Breast epithelium (tissue), 4 donors: ENCODE results near the gene CYCS. TPM values are rescaled to one million over a fixed set of nuclear protein-coding genes. Genes with fewer than 3 reads are reported as not detected.
"Not testable (repeated sequence)": the region's sequence is repeated elsewhere in the genome, so short reads cannot be mapped to it uniquely, and the experiment has no call there.

Experiments used
- DNase-seq, 2 donors: peaks; one replicate each; pipeline ENCODE4 v3.0.0-alpha.2; 2019; ENCODE audit warnings: low spot score in 2 of 2
- H3K27ac ChIP-seq, 2 donors: fragments of 200-600 bp; sonication (generic) in 1 of 2; one replicate each; pipeline ENCODE4 v1.5.1; 2016 to 2019; ENCODE audit warnings: mild to moderate bottlenecking in 1 of 2
- H3K27me3 ChIP-seq, 2 donors: fragments of 200-600 bp; sonication (generic) in 1 of 2; one replicate each; pipeline versions ENCODE4 v1.5.1 to v1.6.0; 2017 to 2019; ENCODE audit warnings: control low read depth in 1 of 2, mild to moderate bottlenecking in 1 of 2
- H3K36me3 ChIP-seq: fragments of 200-600 bp; one replicate; pipeline ENCODE4 v1.5.1; 2019
- H3K4me1 ChIP-seq, 2 donors: fragments of 200-600 bp; sonication (generic); one replicate each; pipeline ENCODE4 v1.5.1; 2016 to 2019; ENCODE audit warnings: control low read depth in 1 of 2
- H3K4me3 ChIP-seq, 3 donors: fragments of 200-600 bp; sonication (generic); 1 replicate in 2 of 3; 2 replicates in 1 of 3; pipeline ENCODE4 v1.5.1; 2016 to 2019; ENCODE audit warnings: mild to moderate bottlenecking in 3 of 3, moderate library complexity in 2 of 3
- H3K9me3 ChIP-seq, 2 donors: fragments of 200-600 bp; sonication (generic) in 1 of 2; one replicate each; pipeline ENCODE4 v1.5.1; 2016 to 2019; ENCODE audit warnings: control low read depth in 1 of 2
- CTCF ChIP-seq, 3 donors: fragments of 450-650 bp; IDR thresholded peaks; one replicate each; pipeline ENCODE4 v1.5.1; 2016 to 2017; ENCODE audit warnings: antibody characterized with exemption in 3 of 3, mild to moderate bottlenecking in 3 of 3, moderate library complexity in 3 of 3
- POLR2A ChIP-seq: fragments of 450-650 bp; IDR thresholded peaks from one replicate; pipeline ENCODE4 v1.6.1; 2016; ENCODE audit warnings: antibody characterized with exemption, mild to moderate bottlenecking, moderate library complexity
- POLR2AphosphoS5 ChIP-seq, 3 donors: sonication (generic); formaldehyde crosslinking; IDR thresholded peaks; one replicate each; pipeline ENCODE4 v1.6.1; 2017; ENCODE audit warnings: antibody characterized with exemption in 3 of 3
- intact Hi-C: fragments of 100-400 bp; cut with DNase I; formaldehyde crosslinking; loops from one replicate; pipeline ENCODE4 v1.15.1; 2023; ENCODE audit warnings: low total_unique reads
- total RNA-seq, 3 donors: library from RNA; depleted of rRNA; stranded (reverse); fragments of >200 nt; gene quantifications; one replicate each; pipeline ENCODE4 v1.1.0, GENCODE V29; 2016

The CYCS gene
- total RNA-seq, 3 donors from 2014 or later = 18.1 to 33.8 (median 30.5) TPM

DNA sequence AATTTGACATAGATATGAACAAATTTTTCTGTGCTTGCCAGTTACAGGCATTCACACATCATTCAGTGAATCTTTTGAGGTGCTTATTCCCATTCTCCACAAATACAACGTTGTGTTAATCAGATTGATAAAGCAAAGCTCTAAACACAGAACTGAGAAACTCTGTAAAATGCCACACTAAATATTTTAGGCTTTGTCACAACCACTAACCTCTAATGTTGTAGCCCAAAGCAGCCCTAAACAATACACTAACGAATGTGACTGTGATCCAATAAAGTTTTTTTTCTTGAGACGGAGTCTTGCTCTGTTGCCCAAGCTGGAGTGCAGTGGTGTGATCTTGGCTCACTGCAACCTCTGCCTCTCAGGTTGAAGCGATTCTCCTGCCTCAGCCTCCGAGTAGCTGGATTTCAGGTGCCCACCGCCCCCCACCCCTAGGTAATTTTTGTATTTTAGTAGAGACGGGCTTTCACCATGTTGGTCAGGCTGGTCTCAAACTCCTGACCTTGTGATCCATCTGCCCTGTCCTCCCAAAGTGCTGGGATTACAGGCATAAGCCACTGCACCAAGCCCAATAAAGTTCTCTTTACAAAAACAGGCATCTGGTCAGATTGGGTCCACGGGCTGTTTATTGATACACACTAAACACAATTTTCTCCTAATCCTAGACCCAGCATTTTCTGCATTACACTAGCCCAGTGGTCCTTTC lies 6.9 kb downstream of the CYCS start:
- H3K27me3 ChIP-seq = no peaks in the 10 kb centered on the region

DNA sequence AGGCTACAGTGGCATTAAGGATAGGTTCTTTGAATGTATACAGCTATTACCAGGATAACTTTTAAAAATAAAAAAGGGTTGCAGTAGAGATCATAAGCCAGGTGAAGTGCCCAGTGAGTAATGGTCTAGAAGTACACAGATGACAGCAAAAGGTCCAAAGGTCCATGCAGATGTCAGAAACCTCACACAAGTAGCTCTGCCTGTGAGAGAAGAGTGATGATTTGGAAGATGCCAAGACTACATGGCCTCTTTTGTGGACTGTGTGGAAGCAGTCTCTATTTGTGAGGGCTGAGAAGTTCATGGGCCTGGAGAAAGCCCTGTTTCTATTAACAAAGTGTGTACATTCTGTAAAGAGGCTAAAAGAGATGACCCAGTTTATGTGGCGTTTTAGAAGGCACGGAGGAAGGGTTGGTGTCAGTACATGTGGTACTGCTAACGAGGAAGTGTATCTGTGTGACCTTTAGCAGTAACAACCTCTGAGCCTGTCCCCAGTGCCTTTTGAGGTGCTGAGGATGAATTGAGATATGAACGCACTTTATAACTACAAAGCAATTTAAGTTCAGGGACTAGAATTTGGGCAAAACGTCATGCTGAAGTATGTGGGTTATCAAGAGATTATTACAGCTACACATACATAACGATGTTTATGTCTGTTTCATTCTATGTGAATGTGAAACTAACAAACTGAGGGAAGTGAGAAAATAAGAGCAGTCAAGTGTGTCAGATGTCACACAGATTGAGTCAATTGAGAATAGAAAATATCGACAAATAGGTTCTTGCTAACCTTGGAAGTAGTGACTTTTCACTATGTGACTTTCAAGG lies 7.6 kb downstream of the CYCS start:
- Histone ChIP-seq H3K36me3 (no peaks in the 10 kb centered on the region), H3K27me3 (no peaks in the 10 kb centered on the region), H3K4me1 (no peaks in the 10 kb centered on the region), H3K4me3 (no peak overlapping the region), H3K9me3 (no peaks in the 10 kb centered on the region), H3K27ac (no peak overlapping the region)
- no peak for DNase-seq
- intact Hi-C loops = no loop called here
- TF ChIP-seq POLR2A = no peak
- no peak for TF ChIP-seq CTCF (IDR thresholded peaks at IDR 0.05)
- TF ChIP-seq POLR2AphosphoS5 (IDR thresholded peaks at IDR 0.05) = no peak

More for the DNA sequence above, 6.9 kb downstream of the CYCS start:
- DNase-seq = no peak
- intact Hi-C loops = no loop called here
- no peaks in the 10 kb centered on the region for H3K4me1 ChIP-seq
- H3K9me3 ChIP-seq = no peaks in the 10 kb centered on the region
- no peak overlapping the region for H3K27ac ChIP-seq
- TF ChIP-seq POLR2A (no peak), POLR2AphosphoS5 (IDR thresholded peaks at IDR 0.05) (no peak), CTCF (IDR thresholded peaks at IDR 0.05) (no peak)
- no peaks in the 10 kb centered on the region for H3K36me3 ChIP-seq
- H3K4me3 ChIP-seq = no peak overlapping the region

GRCh38 chr7:25116621-25117020 lies 8.4 kb downstream of the CYCS start:
- no peaks in the 10 kb centered on the region for H3K4me1 ChIP-seq
- no peaks in the 10 kb centered on the region for H3K9me3 ChIP-seq
- H3K36me3 ChIP-seq = no peaks in the 10 kb centered on the region
- DNase-seq = no peak
- no peak for TF ChIP-seq POLR2A
- TF ChIP-seq POLR2AphosphoS5 (IDR thresholded peaks at IDR 0.05) = no peak
- TF ChIP-seq CTCF (IDR thresholded peaks at IDR 0.05) = no peak
- H3K4me3 ChIP-seq = no peak overlapping the region
- no peaks in the 10 kb centered on the region for H3K27me3 ChIP-seq
- intact Hi-C loops = no loop called here
- H3K27ac ChIP-seq = no peak overlapping the region

- H3K36me3 ChIP-seq, H3K4me1 ChIP-seq, H3K27ac ChIP-seq, H3K9me3 ChIP-seq, intact Hi-C loops, H3K4me3 ChIP-seq, H3K27me3 ChIP-seq, DNase-seq: not testable (repeated sequence)
These were observed 14.5 kb downstream of the CYCS start for GRCh38 chr7:25110514-25110913.

- H3K27me3 ChIP-seq = no peaks in the 10 kb centered on the region
- H3K4me3 ChIP-seq = no peak overlapping the region
- no peak for TF ChIP-seq CTCF (IDR thresholded peaks at IDR 0.05)
- no peak for TF ChIP-seq POLR2A
- TF ChIP-seq POLR2AphosphoS5 (IDR thresholded peaks at IDR 0.05) = no peak
- intact Hi-C loops = no loop called here
- H3K4me1 ChIP-seq = no peaks in the 10 kb centered on the region
- DNase-seq = no peak
- H3K27ac ChIP-seq = no peak overlapping the region
- H3K9me3 ChIP-seq = no peaks in the 10 kb centered on the region
- H3K36me3 ChIP-seq = no peaks in the 10 kb centered on the region
These were observed 15.8 kb downstream of the CYCS start for GRCh38 chr7:25109276-25109675.
